Liver (tissue), 9 donors: ENCODE measurements around the gene GGTLC2. TPM values are rescaled to one million over a fixed set of nuclear protein-coding genes. Genes with fewer than 3 reads are reported as not detected.

Experiments used
- DNase-seq: peaks from one replicate; pipeline ENCODE4 v3.0.0-alpha.2; 2017; ENCODE audit warnings: low spot score
- H3K27ac ChIP-seq, 2 donors: one replicate each; pipeline ENCODE4 v1.7.0; 2013; ENCODE audit warnings: inconsistent platforms in 2 of 2, low read length in 2 of 2, control low read depth in 1 of 2, low read depth in 1 of 2, mild to moderate bottlenecking in 1 of 2
- H3K27me3 ChIP-seq, 4 donors: one replicate each; pipeline versions ENCODE4 v1.6.1 to v1.7.0; 2013; ENCODE audit warnings: low read length in 3 of 4, inconsistent platforms in 1 of 4, mild to moderate bottlenecking in 1 of 4, moderate library complexity in 1 of 4; ENCODE audit not compliant: control insufficient read depth in 4 of 4, insufficient read depth in 4 of 4
- H3K36me3 ChIP-seq, 4 donors: one replicate each; pipeline versions ENCODE4 v1.6.1 to v1.7.0; 2013; ENCODE audit warnings: low read length in 3 of 4, mild to moderate bottlenecking in 3 of 4, low read depth in 1 of 4, moderate library complexity in 1 of 4; ENCODE audit not compliant: control insufficient read depth in 4 of 4, insufficient read depth in 3 of 4
- H3K4me1 ChIP-seq, 4 donors: one replicate each; pipeline versions ENCODE4 v1.6.1 to v1.7.0; 2013; ENCODE audit warnings: low read length in 3 of 4, mild to moderate bottlenecking in 3 of 4, moderate library complexity in 1 of 4; ENCODE audit not compliant: control insufficient read depth in 4 of 4, insufficient read depth in 4 of 4
- H3K4me3 ChIP-seq, 3 donors: one replicate each; pipeline versions ENCODE4 v1.6.1 to v1.7.0; 2013; ENCODE audit warnings: low read length in 3 of 3, control low read depth in 1 of 3, low read depth in 1 of 3, mild to moderate bottlenecking in 1 of 3
- H3K9ac ChIP-seq, 2 donors: one replicate each; pipeline ENCODE4 v1.7.0; 2013; ENCODE audit warnings: low read length in 2 of 2, mild to moderate bottlenecking in 2 of 2, moderate library complexity in 2 of 2, control low read depth in 1 of 2, low read depth in 1 of 2
- H3K9me3 ChIP-seq, 4 donors: one replicate each; pipeline versions ENCODE4 v1.6.1 to v1.7.0; 2013; ENCODE audit warnings: low read length in 3 of 4; ENCODE audit not compliant: control insufficient read depth in 4 of 4
- EGR1 ChIP-seq, 2 donors: IDR thresholded peaks; 2 replicates each; pipeline ENCODE4 v1.6.1; 2016 to 2018; ENCODE audit warnings: antibody characterized with exemption in 2 of 2, low read depth in 2 of 2
- FOXA2 ChIP-seq: IDR thresholded peaks from 2 replicates; pipeline ENCODE4 v1.6.1; 2016; ENCODE audit warnings: antibody characterized with exemption
- HNF4A ChIP-seq, 2 donors: conservative IDR thresholded peaks; 2 replicates each; pipeline ENCODE4 v1.6.1; 2016; ENCODE audit warnings: antibody characterized with exemption in 2 of 2, mild to moderate bottlenecking in 2 of 2
- HNF4G ChIP-seq: IDR thresholded peaks from 2 replicates; pipeline ENCODE4 v1.6.1; 2016; ENCODE audit warnings: antibody characterized with exemption
- NR2F2 ChIP-seq: IDR thresholded peaks from 2 replicates; pipeline ENCODE4 v1.6.1; 2016; ENCODE audit warnings: antibody characterized with exemption
- RAD21 ChIP-seq, 2 donors: IDR thresholded peaks; 2 replicates each; pipeline ENCODE4 v1.6.1; 2016; ENCODE audit warnings: antibody characterized with exemption in 2 of 2, mild to moderate bottlenecking in 2 of 2
- RXRA ChIP-seq, 2 donors: IDR thresholded peaks; 2 replicates each; pipeline ENCODE4 v1.6.1; 2017 to 2018; ENCODE audit warnings: antibody characterized with exemption in 2 of 2, mild to moderate bottlenecking in 1 of 2
- SP1 ChIP-seq: IDR thresholded peaks from 2 replicates; pipeline ENCODE4 v1.6.1; 2018; ENCODE audit warnings: antibody characterized with exemption, mild to moderate bottlenecking
- YY1 ChIP-seq: IDR thresholded peaks from 2 replicates; pipeline ENCODE4 v1.6.1; 2016; ENCODE audit warnings: antibody characterized with exemption, mild to moderate bottlenecking
- WGBS: extraction: QIAGEN DNeasy Blood & Tissue Kit; methylation state at CpG from one replicate; pipeline ENCODE4 v1.1.7; 2013; 5-methylcytosine and 5-hydroxymethylcytosine counted together
- polyA plus RNA-seq, 2 donors: library from polyadenylated mRNA; stranded (reverse) in 1 of 2; unstranded in 1 of 2; fragments of 200-250 nt in 1 of 2; fragments of >200 nt in 1 of 2; fragmentation: Nextera tagmentation in 1 of 2; extraction: Ambion mirVana in 1 of 2; gene quantifications; one replicate each; pipeline versions ENCODE4 v1.2.1 to v1.2.3, GENCODE V29; 2013 to 2015
- total RNA-seq, 2 donors: library from RNA; depleted of rRNA; stranded (reverse); fragments of >200 nt; gene quantifications; one replicate each; pipeline ENCODE4 v1.2.3, GENCODE V29; 2014
- TF ChIP-seq, protein P1 (sequence below): fragments of 150-350 bp; IDR thresholded peaks from 2 replicates; pipeline ENCODE4 v1.5.1; 2017; ENCODE audit warnings: improper control_type of control experiment, low read depth, low read length; ENCODE audit not compliant: missing input control
- TF ChIP-seq, protein P2 (sequence below): IDR thresholded peaks from 2 replicates; pipeline ENCODE4 v1.6.1; 2016; ENCODE audit warnings: antibody characterized with exemption
- TF ChIP-seq, protein P3 (sequence below): IDR thresholded peaks from 2 replicates; pipeline ENCODE4 v1.6.1; 2016; ENCODE audit warnings: antibody characterized with exemption
- donor health status: healthy.
- donor health status: healthy.
- donor health status: healthy.
- donor health status: healthy.
- donor health status: healthy.

Gene GGTLC2
- total and polyA plus RNA-seq, 4 donors = not detected

DNA sequence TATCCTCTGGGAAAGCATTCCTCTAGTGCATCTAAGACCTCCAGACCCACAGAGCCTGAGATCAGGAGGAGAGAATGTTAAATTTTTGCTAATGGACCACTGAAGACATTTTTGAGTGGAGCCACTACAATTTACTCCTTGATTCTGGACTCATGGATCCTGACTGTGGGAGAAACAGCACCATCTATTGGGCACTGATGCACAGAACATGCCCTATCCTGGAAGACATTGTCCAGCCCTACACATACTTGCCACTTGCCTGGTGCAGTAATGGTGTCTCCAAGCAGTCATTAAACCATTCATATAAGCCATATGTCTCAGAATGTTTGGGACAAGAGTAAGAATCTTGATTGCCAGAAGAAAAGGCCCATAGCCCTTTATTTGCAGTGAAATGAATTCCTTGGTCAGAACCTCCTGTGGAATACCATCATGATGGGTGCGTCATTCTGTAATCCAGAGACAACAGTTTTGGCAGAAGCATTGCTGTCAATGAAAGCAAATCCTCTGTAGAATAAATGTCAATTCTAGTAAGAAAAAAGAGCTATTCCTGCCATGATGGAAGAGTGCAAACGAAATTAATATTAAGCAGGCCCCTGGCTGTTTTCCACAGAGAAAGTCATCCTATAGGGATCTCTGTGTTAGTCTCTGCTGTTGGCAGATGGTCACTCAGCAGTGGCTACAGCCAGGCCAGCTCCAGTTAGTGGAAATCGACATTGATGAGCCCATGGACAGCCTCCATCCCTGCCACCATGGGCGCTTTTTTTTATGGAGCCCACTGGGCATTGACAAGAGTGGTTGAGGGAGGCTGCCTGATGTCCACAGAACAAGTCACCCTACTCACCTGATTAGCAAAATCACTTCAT lies 43.5 kb downstream of the GGTLC2 start:
- no peaks in the 10 kb centered on the region for H3K9me3 ChIP-seq
- no peaks in the 10 kb centered on the region for H3K27me3 ChIP-seq
- peaks cover 10 to 31% (median 23%) of the 10 kb centered on the region in 4 donors for H3K4me1 ChIP-seq
- H3K27ac ChIP-seq = no peak overlapping the region
- no peaks in the 10 kb centered on the region for H3K36me3 ChIP-seq
- H3K4me3 ChIP-seq = no peak overlapping the region
- no peak overlapping the region for H3K9ac ChIP-seq
- peak; percentile 78 to 82 for TF ChIP-seq RAD21 (IDR thresholded peaks at IDR 0.05)
- TF ChIP-seq HNF4A (conservative IDR thresholded peaks at IDR 0.05) = no peak
- no peak for TF ChIP-seq FOXA2
- TF ChIP-seq, protein P1, sequence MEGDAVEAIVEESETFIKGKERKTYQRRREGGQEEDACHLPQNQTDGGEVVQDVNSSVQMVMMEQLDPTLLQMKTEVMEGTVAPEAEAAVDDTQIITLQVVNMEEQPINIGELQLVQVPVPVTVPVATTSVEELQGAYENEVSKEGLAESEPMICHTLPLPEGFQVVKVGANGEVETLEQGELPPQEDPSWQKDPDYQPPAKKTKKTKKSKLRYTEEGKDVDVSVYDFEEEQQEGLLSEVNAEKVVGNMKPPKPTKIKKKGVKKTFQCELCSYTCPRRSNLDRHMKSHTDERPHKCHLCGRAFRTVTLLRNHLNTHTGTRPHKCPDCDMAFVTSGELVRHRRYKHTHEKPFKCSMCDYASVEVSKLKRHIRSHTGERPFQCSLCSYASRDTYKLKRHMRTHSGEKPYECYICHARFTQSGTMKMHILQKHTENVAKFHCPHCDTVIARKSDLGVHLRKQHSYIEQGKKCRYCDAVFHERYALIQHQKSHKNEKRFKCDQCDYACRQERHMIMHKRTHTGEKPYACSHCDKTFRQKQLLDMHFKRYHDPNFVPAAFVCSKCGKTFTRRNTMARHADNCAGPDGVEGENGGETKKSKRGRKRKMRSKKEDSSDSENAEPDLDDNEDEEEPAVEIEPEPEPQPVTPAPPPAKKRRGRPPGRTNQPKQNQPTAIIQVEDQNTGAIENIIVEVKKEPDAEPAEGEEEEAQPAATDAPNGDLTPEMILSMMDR = peak; percentile 74
- WGBS = 81% methylated on average over 4 of the region's 4 CpGs
- DNase-seq = no peak

- Histone ChIP-seq H3K4me3 (no peak overlapping the region), H3K9ac (no peak overlapping the region), H3K36me3 (no peaks in the 10 kb centered on the region), H3K4me1 (peaks cover 14 to 33% (median 25%) of the 10 kb centered on the region in 4 donors), H3K27me3 (no peaks in the 10 kb centered on the region), H3K9me3 (no peaks in the 10 kb centered on the region), H3K27ac (no peak overlapping the region)
- DNase-seq = no peak
- WGBS = 87% methylated on average over 4 of the region's 4 CpGs
- TF ChIP-seq SP1 (no peak), RXRA (IDR thresholded peaks at IDR 0.05) (no peak), HNF4A (conservative IDR thresholded peaks at IDR 0.05) (no peak), NR2F2 (no peak), YY1 (no peak), EGR1 (IDR thresholded peaks at IDR 0.05; ENCODE audit: low read depth in 2 of 2) (no peak), HNF4G (no peak), FOXA2 (no peak)
- TF ChIP-seq, protein P1 = no peak
- TF ChIP-seq, protein P2, sequence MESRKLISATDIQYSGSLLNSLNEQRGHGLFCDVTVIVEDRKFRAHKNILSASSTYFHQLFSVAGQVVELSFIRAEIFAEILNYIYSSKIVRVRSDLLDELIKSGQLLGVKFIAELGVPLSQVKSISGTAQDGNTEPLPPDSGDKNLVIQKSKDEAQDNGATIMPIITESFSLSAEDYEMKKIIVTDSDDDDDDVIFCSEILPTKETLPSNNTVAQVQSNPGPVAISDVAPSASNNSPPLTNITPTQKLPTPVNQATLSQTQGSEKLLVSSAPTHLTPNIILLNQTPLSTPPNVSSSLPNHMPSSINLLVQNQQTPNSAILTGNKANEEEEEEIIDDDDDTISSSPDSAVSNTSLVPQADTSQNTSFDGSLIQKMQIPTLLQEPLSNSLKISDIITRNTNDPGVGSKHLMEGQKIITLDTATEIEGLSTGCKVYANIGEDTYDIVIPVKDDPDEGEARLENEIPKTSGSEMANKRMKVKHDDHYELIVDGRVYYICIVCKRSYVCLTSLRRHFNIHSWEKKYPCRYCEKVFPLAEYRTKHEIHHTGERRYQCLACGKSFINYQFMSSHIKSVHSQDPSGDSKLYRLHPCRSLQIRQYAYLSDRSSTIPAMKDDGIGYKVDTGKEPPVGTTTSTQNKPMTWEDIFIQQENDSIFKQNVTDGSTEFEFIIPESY = no peak
- TF ChIP-seq, protein P3, sequence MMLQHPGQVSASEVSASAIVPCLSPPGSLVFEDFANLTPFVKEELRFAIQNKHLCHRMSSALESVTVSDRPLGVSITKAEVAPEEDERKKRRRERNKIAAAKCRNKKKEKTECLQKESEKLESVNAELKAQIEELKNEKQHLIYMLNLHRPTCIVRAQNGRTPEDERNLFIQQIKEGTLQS = no peak
Measured at GRCh38 chr22:22689621-22690345, 45.4 kb downstream of the GGTLC2 start.
